PC-3 (cell line): Measurements from ENCODE around the gene GAS7.

Experiments used
- EZH2 ChIP-seq: fragments of 300-600 bp; sonication (generic); IDR thresholded peaks from one replicate; pipeline ENCODE4 v1.6.1; 2017; ENCODE audit warnings: antibody characterized with exemption, mild to moderate bottlenecking, low read length; ENCODE audit not compliant: unreplicated experiment
- TF ChIP-seq, protein P1 (sequence below): fragments of 300-600 bp; sonication (generic); conservative IDR thresholded peaks from 2 replicates; pipeline ENCODE4 v1.5.1; 2017; ENCODE audit warnings: antibody characterized with exemption, low read depth, mild to moderate bottlenecking, low read length

DNA sequence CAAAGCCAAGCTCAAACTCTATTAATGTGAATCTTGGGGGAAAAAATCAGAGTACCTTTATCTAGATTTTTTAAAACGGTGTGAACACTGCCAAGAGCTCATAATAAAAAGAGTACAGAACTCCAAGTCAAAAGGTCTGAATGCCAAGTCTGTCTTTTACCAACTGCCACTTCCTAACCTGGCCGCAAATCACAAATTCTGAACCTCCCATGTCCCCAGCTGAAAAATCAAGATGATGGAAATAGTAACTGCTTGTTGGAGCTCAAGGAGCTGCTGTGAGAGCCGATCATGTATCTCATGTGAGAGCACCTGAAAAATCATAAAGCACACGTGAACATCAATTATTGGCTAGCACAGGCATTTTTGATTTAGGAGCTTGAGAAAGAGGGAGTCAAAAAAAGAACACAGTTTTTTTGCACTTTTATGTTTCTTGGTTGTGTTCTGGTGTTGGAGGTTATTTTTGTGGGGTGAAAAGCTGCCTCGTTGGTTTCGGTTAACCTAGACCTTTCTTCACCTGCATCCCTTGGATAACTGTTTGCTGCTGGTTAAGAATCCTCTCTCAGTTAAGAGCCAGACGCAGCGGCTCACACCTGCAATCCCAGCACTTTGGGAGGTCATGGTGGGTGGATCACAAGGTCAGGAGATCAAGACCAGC, 50.5 kb downstream of the GAS7 start:
- TF ChIP-seq, protein P1, sequence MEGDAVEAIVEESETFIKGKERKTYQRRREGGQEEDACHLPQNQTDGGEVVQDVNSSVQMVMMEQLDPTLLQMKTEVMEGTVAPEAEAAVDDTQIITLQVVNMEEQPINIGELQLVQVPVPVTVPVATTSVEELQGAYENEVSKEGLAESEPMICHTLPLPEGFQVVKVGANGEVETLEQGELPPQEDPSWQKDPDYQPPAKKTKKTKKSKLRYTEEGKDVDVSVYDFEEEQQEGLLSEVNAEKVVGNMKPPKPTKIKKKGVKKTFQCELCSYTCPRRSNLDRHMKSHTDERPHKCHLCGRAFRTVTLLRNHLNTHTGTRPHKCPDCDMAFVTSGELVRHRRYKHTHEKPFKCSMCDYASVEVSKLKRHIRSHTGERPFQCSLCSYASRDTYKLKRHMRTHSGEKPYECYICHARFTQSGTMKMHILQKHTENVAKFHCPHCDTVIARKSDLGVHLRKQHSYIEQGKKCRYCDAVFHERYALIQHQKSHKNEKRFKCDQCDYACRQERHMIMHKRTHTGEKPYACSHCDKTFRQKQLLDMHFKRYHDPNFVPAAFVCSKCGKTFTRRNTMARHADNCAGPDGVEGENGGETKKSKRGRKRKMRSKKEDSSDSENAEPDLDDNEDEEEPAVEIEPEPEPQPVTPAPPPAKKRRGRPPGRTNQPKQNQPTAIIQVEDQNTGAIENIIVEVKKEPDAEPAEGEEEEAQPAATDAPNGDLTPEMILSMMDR, result no peak
- TF ChIP-seq EZH2, result no peak
